Hepatocyte (in vitro differentiated cells): ENCODE results near the gene NAB1. TPM values are rescaled to one million over a fixed set of nuclear protein-coding genes. Genes with fewer than 3 reads are reported as not detected.

Source experiments
- DNase-seq: peaks from one replicate; pipeline ENCODE4 v3.0.0-alpha.2; 2016; ENCODE audit warnings: low spot score
- H2AFZ ChIP-seq: fragments of 200-600 bp; sonication (generic); 2 replicates; pipeline ENCODE4 v1.6.0; 2016; ENCODE audit warnings: antibody characterized with exemption, mild to moderate bottlenecking
- H3K27ac ChIP-seq: fragments of 200-600 bp; sonication (generic); 2 replicates; pipeline ENCODE4 v1.5.1; 2016; ENCODE audit warnings: mild to moderate bottlenecking
- H3K27me3 ChIP-seq: fragments of 200-600 bp; sonication (generic); 2 replicates; pipeline ENCODE4 v1.6.1; 2016
- H3K36me3 ChIP-seq: fragments of 200-600 bp; sonication (generic); replicated peaks from 2 replicates; pipeline ENCODE4 v1.5.1; 2016; ENCODE audit warnings: low read depth; ENCODE audit not compliant: insufficient read depth
- H3K4me1 ChIP-seq: fragments of 200-600 bp; sonication (generic); 2 replicates; pipeline ENCODE4 v1.5.1; 2016; ENCODE audit warnings: mild to moderate bottlenecking, moderate library complexity; ENCODE audit not compliant: insufficient read depth
- H3K4me2 ChIP-seq: fragments of 200-600 bp; sonication (generic); 2 replicates; pipeline ENCODE4 v1.6.0; 2016
- H3K4me3 ChIP-seq: fragments of 200-600 bp; sonication (generic); 2 replicates; pipeline ENCODE4 v1.5.1; 2016; ENCODE audit warnings: mild to moderate bottlenecking
- H3K79me2 ChIP-seq: fragments of 200-600 bp; sonication (generic); 2 replicates; pipeline ENCODE4 v1.6.0; 2017; ENCODE audit warnings: mild to moderate bottlenecking
- H3K9me2 ChIP-seq: fragments of 200-600 bp; sonication (generic); replicated peaks from 2 replicates; pipeline ENCODE4 v1.6.0; 2017; ENCODE audit warnings: mild to moderate bottlenecking; ENCODE audit not compliant: insufficient read depth
- H3K9me3 ChIP-seq: fragments of 200-600 bp; sonication (generic); 2 replicates; pipeline ENCODE4 v1.5.1; 2016; ENCODE audit warnings: low read depth, mild to moderate bottlenecking
- H4K20me1 ChIP-seq: fragments of 200-600 bp; sonication (generic); 2 replicates; pipeline ENCODE4 v1.6.0; 2016; ENCODE audit warnings: mild to moderate bottlenecking; ENCODE audit not compliant: insufficient read depth, poor library complexity, severe bottlenecking
- EZH2 ChIP-seq: fragments of 200-600 bp; sonication (generic); IDR thresholded peaks from 2 replicates; pipeline ENCODE4 v1.6.1; 2016; ENCODE audit warnings: antibody characterized with exemption, mild to moderate bottlenecking, borderline replicate concordance
- EZH2phosphoT487 ChIP-seq: fragments of 200-600 bp; sonication (generic); IDR thresholded peaks from one replicate; pipeline ENCODE4 v1.6.1; 2018; ENCODE audit warnings: antibody characterized with exemption, mild to moderate bottlenecking, low read depth, moderate library complexity; ENCODE audit not compliant: unreplicated experiment, severe bottlenecking
- WGBS: methylation state at CpG from one replicate; pipeline ENCODE4 v1.1.6; 2016; ENCODE audit warnings: low lambda C conversion rate; ENCODE audit errors: missing lambda C conversion rate; 5-methylcytosine and 5-hydroxymethylcytosine counted together
- polyA plus RNA-seq: library from polyadenylated mRNA; unstranded; fragments of >200 nt; fragmentation: Nextera tagmentation; extraction: Ambion mirVana; gene quantifications from 2 replicates; pipeline ENCODE4 v1.2.1, GENCODE V29; 2016
- total RNA-seq: library from RNA; depleted of rRNA; stranded (reverse); fragments of >200 nt; gene quantifications from 2 replicates; pipeline ENCODE4 v1.2.3, GENCODE V29; 2014
- TF ChIP-seq, protein P1 (sequence below): fragments of 200-600 bp; sonication (generic); IDR thresholded peaks from 2 replicates; pipeline ENCODE4 v1.5.1; 2016; ENCODE audit warnings: antibody characterized with exemption, mild to moderate bottlenecking; ENCODE audit not compliant: poor library complexity

Gene NAB1
- total and polyA plus RNA-seq, 2 experiments from 2014 or later = 9.9 to 46.6 TPM

DNA sequence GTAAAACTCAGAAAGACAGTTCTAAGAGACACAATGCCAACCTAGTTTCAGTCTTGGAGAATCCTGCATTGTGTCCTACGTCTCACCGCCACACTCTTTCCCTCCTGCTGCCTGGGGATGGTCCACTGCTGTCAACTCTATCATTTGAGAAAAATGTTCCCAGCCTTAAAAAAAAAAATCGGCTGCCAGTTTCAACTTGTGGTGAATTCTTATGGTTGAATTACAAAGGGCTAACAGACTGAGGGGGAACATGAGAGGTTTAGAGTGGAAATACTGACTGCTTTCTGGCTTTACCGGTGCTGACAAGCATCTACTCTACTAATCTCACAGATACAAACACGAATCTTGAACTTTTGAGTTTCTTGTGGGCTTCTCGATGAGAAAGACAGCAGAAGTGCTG lies 74.0 kb downstream of the NAB1 start:
- H3K4me3 ChIP-seq = no peak overlapping the region
- WGBS = 79% methylated on average over 6 of the region's 6 CpGs
- H3K4me1 ChIP-seq = peaks cover 7% of the 10 kb centered on the region
- no peaks in the 10 kb centered on the region for H3K9me2 ChIP-seq
- H3K4me2 ChIP-seq = no peak overlapping the region
- no peaks in the 10 kb centered on the region for H3K79me2 ChIP-seq
- H3K36me3 ChIP-seq = no peaks in the 10 kb centered on the region
- no peaks in the 10 kb centered on the region for H4K20me1 ChIP-seq
- DNase-seq = no peak
- H3K27me3 ChIP-seq = no peaks in the 10 kb centered on the region
- H3K9me3 ChIP-seq = no peaks in the 10 kb centered on the region
- H3K27ac ChIP-seq = no peak overlapping the region
- H2AFZ ChIP-seq = no peak overlapping the region
- TF ChIP-seq EZH2 = no peak
- no peak for TF ChIP-seq EZH2phosphoT487
- TF ChIP-seq, protein P1, sequence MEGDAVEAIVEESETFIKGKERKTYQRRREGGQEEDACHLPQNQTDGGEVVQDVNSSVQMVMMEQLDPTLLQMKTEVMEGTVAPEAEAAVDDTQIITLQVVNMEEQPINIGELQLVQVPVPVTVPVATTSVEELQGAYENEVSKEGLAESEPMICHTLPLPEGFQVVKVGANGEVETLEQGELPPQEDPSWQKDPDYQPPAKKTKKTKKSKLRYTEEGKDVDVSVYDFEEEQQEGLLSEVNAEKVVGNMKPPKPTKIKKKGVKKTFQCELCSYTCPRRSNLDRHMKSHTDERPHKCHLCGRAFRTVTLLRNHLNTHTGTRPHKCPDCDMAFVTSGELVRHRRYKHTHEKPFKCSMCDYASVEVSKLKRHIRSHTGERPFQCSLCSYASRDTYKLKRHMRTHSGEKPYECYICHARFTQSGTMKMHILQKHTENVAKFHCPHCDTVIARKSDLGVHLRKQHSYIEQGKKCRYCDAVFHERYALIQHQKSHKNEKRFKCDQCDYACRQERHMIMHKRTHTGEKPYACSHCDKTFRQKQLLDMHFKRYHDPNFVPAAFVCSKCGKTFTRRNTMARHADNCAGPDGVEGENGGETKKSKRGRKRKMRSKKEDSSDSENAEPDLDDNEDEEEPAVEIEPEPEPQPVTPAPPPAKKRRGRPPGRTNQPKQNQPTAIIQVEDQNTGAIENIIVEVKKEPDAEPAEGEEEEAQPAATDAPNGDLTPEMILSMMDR = no peak

DNA sequence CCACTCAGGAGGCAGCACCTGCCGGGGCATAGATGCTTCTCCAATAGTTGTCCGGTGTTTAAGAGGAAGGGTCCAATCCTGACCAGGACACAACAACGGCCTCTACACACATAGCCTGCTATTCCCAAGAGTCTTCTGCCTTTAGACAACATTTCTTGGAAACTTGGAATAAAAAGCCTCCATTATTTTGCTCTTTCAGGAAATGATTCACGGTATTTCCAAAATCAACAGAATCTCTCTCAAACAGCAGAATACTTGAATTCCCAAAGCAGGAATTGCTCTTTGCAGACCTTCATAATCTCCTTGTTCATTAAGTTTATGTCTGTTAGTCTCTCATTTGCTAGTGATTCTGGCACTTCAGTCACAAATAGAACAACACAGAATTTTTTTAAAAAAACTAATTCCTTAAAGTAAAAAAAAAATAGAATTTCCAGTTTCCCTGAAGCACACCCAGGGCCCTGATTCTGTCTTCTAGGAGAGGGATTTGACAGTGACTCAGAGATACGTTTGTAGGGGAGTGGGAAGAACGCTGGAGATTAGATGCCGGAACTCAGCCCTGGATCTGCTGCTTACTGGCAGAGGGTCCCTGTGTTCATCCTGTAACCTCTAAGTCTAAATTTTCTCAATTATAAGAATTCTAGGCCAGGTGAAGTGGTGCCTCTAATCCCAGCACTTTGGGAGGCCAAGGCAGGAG lies 74.7 kb downstream of the NAB1 start:
- no peaks in the 10 kb centered on the region for H4K20me1 ChIP-seq
- TF ChIP-seq EZH2phosphoT487 (no peak), EZH2 (no peak)
- TF ChIP-seq, protein P1 = no peak
- H3K27me3 ChIP-seq = no peaks in the 10 kb centered on the region
- no peak overlapping the region for H3K27ac ChIP-seq
- 83% methylated on average over 7 of the region's 7 CpGs for WGBS
- H3K36me3 ChIP-seq = no peaks in the 10 kb centered on the region
- H3K4me2 ChIP-seq = no peak overlapping the region
- no peaks in the 10 kb centered on the region for H3K79me2 ChIP-seq
- H2AFZ ChIP-seq = no peak overlapping the region
- DNase-seq = no peak
- no peak overlapping the region for H3K4me3 ChIP-seq
- H3K9me3 ChIP-seq = no peaks in the 10 kb centered on the region
- no peaks in the 10 kb centered on the region for H3K9me2 ChIP-seq
- peaks cover 7% of the 10 kb centered on the region for H3K4me1 ChIP-seq

DNA sequence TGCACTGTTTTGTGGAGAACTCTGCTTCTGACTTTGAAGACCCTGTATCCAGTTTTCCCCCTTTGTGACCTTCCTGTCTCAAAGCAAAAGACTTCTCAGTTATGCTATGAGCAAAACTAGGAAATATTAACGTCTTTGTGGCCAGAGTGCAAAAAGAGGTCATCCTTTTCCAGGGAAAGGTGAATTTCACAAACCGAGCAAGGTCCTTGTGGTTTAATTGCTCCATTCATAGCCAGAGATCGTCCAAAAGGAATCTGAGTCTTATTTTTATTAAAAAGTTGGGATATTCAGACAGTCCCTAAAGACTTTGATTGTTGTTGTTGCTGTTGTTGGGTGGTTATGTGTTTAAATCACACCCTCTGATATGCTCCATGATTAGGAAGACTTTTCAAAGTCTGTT lies 77.4 kb downstream of the NAB1 start:
- no peak overlapping the region for H3K4me3 ChIP-seq
- H3K4me1 ChIP-seq = no peaks in the 10 kb centered on the region
- H3K27ac ChIP-seq = no peak overlapping the region
- no peaks in the 10 kb centered on the region for H3K36me3 ChIP-seq
- no peaks in the 10 kb centered on the region for H3K27me3 ChIP-seq
- TF ChIP-seq EZH2 (no peak), EZH2phosphoT487 (no peak)
- TF ChIP-seq, protein P1 = no peak
- no peaks in the 10 kb centered on the region for H3K9me2 ChIP-seq
- no peaks in the 10 kb centered on the region for H3K79me2 ChIP-seq
- DNase-seq = no peak
- 79% methylated on average over 3 of the region's 3 CpGs for WGBS
- H4K20me1 ChIP-seq = no peaks in the 10 kb centered on the region
- H3K9me3 ChIP-seq = no peaks in the 10 kb centered on the region
- H2AFZ ChIP-seq = no peak overlapping the region
- no peak overlapping the region for H3K4me2 ChIP-seq
